Activated naive CD8-positive, alpha-beta T cell treated with anti-CD3 and anti-CD28 coated beads, Interleukin-2, amount 10 ng/mL, durations not matched to agents 7 days and 5 days (primary cell): ENCODE data around the gene TMEM114. TPM values are rescaled to one million over a fixed set of nuclear protein-coding genes. Genes with fewer than 3 reads are reported as not detected.

Experiments
- ATAC-seq: fragments of 150-1000 bp; cut with Tn5 transposase; one replicate; pipeline ENCODE4 v1.10.0; 2021; ENCODE audit warnings: low read depth, moderate library complexity
- POLR2A ChIA-PET: fragments of 350-600 bp; sonication (Branson Sonifier 250); formaldehyde crosslinking; loops from one replicate; lab custom pipeline; 2021; ENCODE audit warnings: antibody characterized with exemption; lab: Charles Lee
- DNase-seq: peaks from one replicate; pipeline ENCODE4 v3.0.0; 2021
- H3K27ac Mint-ChIP-seq: one replicate; pipeline ENCODE4 v1.8.0; 2022; ENCODE audit warnings: mild to moderate bottlenecking, mixed read lengths
- H3K27me3 Mint-ChIP-seq: one replicate; pipeline ENCODE4 v1.8.0; 2022; ENCODE audit warnings: mild to moderate bottlenecking, moderate library complexity, mixed read lengths
- H3K36me3 Mint-ChIP-seq: one replicate; pipeline ENCODE4 v1.8.0; 2021; ENCODE audit warnings: mild to moderate bottlenecking, mixed read lengths
- H3K4me1 Mint-ChIP-seq: one replicate; pipeline ENCODE4 v1.8.0; 2021; ENCODE audit warnings: mixed read lengths
- H3K4me3 Mint-ChIP-seq: one replicate; pipeline ENCODE4 v1.8.0; 2022; ENCODE audit warnings: mild to moderate bottlenecking, moderate library complexity, mixed read lengths
- H3K9me3 Mint-ChIP-seq: one replicate; pipeline ENCODE4 v1.8.0; 2021; ENCODE audit warnings: mixed read lengths
- total RNA-seq, 2 experiments: library from RNA; stranded (reverse); gene quantifications; one replicate each; pipeline ENCODE4 v1.2.3, GENCODE V29; 2021

TMEM114 gene
- total RNA-seq, 2 experiments from 2014 or later: not detected

DNA sequence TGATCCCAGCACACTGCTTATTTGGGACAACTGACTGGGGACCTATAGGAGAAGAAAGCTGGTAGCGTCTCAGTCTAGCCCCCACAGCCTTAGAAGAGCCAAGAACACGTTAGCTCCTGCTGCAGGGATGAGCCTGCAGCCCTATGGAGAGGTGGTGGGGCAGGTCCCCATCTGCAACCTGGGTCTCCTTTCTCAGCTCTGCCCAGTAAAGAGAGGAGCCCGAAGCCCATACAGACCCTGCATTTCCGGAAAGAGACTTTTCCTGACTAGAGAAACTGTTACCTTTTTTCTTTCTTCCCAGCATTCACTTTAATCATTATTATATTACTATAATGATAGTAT lies 32.0 kb upstream of the TMEM114 start:
- DNase-seq: no peak
- POLR2A ChIA-PET: interaction anchor here (1.0 to 1.4 kb wide), 3 partner anchors 22 to 195 kb away, joined by 3 to 5 read pairs (median 3); partner anchors contain the start of gene TMEM186

GRCh38 chr16:8621572-8622314 lies 31.4 kb upstream of the TMEM114 start, which contains the start of gene METTL22:
METTL22 (plus strand) TSS chr16:8621698; CDS start chr16:8625666, 3,968 bp downstream.
- peak within 1 kb of the TSS; percentile 92 for H3K27ac Mint-ChIP-seq
- ATAC-seq (peak; percentile 99), DNase-seq (peak; percentile 98)
- POLR2A ChIA-PET: interaction anchor here (0.8 to 1.4 kb wide), 4 partner anchors 20 to 196 kb away, joined by 3 to 5 read pairs (median 3); partner anchors contain the start of gene TMEM186
- peaks cover 12% of the 10 kb centered on the region for H3K27me3 Mint-ChIP-seq
- peaks cover 5% of the 10 kb centered on the region for H3K4me1 Mint-ChIP-seq
- no peaks in the 10 kb centered on the region for H3K9me3 Mint-ChIP-seq
- H3K36me3 Mint-ChIP-seq: peaks cover under 1% of the 10 kb centered on the region
- H3K4me3 Mint-ChIP-seq: peak within 1 kb of the TSS; percentile 98

More for the DNA sequence above, 32.0 kb upstream of the TMEM114 start:
- peaks cover 6% of the 10 kb centered on the region for H3K36me3 Mint-ChIP-seq
- ATAC-seq: no peak
- peak overlapping the region; percentile 92 for H3K27ac Mint-ChIP-seq
- peaks cover 5% of the 10 kb centered on the region for H3K4me1 Mint-ChIP-seq
- H3K27me3 Mint-ChIP-seq: peaks cover 12% of the 10 kb centered on the region
- peak overlapping the region; percentile 98 for H3K4me3 Mint-ChIP-seq
- H3K9me3 Mint-ChIP-seq: no peaks in the 10 kb centered on the region

DNA sequence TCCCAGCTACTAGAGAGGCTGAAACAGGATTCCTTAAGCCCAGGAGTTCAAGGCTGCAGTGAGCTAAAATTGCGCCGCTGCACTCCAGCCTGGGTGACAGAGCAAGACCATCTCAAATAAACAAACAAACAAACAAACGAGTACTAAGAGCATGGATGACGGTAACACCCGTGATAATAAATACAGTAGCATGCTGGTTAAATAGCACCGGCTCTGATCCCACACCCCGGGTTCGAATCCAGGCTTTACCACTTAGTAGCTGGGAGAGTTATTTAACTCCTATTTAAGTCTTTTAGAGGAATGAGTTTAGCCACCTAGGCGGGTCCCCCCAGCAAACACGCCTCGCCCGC lies 30.9 kb upstream of the TMEM114 start:
- POLR2A ChIA-PET: interaction anchor here (0.8 to 1.4 kb wide), 2 partner anchors 21 to 23 kb away, joined by 3 to 5 read pairs; no protein-coding TSS in a partner anchor
- H3K27me3 Mint-ChIP-seq: peaks cover 12% of the 10 kb centered on the region
- no peak for DNase-seq
- H3K27ac Mint-ChIP-seq: peak overlapping the region; percentile 92
- ATAC-seq: no peak
- no peaks in the 10 kb centered on the region for H3K36me3 Mint-ChIP-seq
- peak overlapping the region; percentile 98 for H3K4me3 Mint-ChIP-seq
- H3K4me1 Mint-ChIP-seq: peaks cover 5% of the 10 kb centered on the region
- H3K9me3 Mint-ChIP-seq: no peaks in the 10 kb centered on the region

DNA sequence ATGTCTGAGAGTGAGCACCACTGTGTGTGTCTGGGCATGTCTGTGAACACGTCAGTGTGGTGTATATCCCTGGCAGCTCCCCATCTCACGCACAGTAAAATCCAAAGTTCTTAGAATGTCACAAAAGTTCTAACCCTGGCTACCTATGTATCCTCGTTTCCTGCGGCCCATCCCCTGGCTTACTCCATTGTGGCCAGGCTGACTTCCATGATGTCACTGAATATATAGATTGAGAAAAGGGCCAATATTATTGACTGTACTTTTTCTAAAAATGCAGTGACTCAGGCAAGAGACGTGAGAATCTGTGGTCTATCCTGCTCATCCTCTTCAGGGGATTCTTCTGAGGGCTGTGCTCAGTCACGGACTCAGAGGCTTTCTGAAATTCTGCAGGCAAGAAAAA lies 30.2 kb upstream of the TMEM114 start:
- DNase-seq (no peak), ATAC-seq (no peak)
- Mint-ChIP-seq H3K27me3 (peaks cover 12% of the 10 kb centered on the region), H3K36me3 (no peaks in the 10 kb centered on the region), H3K4me3 (peak overlapping the region; percentile 98), H3K4me1 (peaks cover 5% of the 10 kb centered on the region), H3K9me3 (no peaks in the 10 kb centered on the region), H3K27ac (no peak overlapping the region)
- POLR2A ChIA-PET: interaction anchor here (0.8 kb wide), 1 partner anchor 21 kb away, joined by 3 read pairs; no protein-coding TSS in a partner anchor

- peaks cover 5% of the 10 kb centered on the region for H3K4me1 Mint-ChIP-seq
- peaks cover 12% of the 10 kb centered on the region for H3K27me3 Mint-ChIP-seq
- no peak overlapping the region for H3K4me3 Mint-ChIP-seq
- POLR2A ChIA-PET: no interaction called here
- H3K9me3 Mint-ChIP-seq: no peaks in the 10 kb centered on the region
- ATAC-seq: no peak
- no peak for DNase-seq
- H3K36me3 Mint-ChIP-seq: no peaks in the 10 kb centered on the region
- H3K27ac Mint-ChIP-seq: no peak overlapping the region
Observed at GRCh38 chr16:8619671-8620370, 29.5 kb upstream of the TMEM114 start.

GRCh38 chr16:8614435-8615029 lies 24.2 kb upstream of the TMEM114 start:
- Mint-ChIP-seq H3K4me3 (no peak overlapping the region), H3K36me3 (no peaks in the 10 kb centered on the region), H3K27me3 (peaks cover 17% of the 10 kb centered on the region), H3K27ac (no peak overlapping the region), H3K4me1 (no peaks in the 10 kb centered on the region), H3K9me3 (no peaks in the 10 kb centered on the region)
- POLR2A ChIA-PET: no interaction called here
- DNase-seq (no peak), ATAC-seq (no peak)

DNA sequence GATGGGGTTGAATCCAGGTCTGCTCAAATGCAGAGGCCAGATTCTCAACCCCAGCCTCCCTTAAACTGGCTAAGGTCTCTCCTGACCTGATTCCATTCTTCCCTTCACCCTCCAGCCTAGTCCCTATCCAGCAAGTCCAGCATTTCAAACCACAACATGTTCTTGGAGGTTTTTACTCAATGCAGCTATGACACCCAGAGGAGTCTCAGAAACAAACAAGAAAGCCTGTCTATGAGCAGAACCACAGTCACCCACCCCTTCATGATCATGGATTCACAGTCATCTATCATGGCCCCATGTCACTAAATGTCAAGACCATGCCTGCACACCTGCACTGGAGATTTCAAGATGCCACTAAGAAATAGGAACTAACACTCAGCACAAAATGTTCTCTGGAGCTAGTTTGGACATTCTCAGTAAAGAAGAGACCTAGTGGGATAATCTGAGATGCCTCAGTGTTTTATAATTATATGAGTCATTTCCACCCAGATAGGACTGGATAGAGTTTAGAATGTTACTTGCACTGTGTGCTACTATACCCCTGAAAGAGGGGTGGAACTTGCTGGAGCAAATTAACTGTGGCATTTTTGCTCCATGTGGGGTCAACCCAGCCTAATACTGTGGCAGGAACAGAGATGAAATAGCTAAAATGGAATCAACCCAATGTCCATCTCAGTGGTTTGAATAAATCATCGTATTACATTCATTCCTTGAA lies 21.7 kb upstream of the TMEM114 start:
- H3K4me1 Mint-ChIP-seq: no peaks in the 10 kb centered on the region
- no peak overlapping the region for H3K27ac Mint-ChIP-seq
- ATAC-seq (no peak), DNase-seq (no peak)
- no peaks in the 10 kb centered on the region for H3K9me3 Mint-ChIP-seq
- peaks cover 8% of the 10 kb centered on the region for H3K27me3 Mint-ChIP-seq
- POLR2A ChIA-PET: no interaction called here
- no peak overlapping the region for H3K4me3 Mint-ChIP-seq
- H3K36me3 Mint-ChIP-seq: no peaks in the 10 kb centered on the region

- H3K4me1 Mint-ChIP-seq: no peaks in the 10 kb centered on the region
- H3K9me3 Mint-ChIP-seq: no peaks in the 10 kb centered on the region
- H3K27me3 Mint-ChIP-seq: peaks cover 8% of the 10 kb centered on the region
- H3K27ac Mint-ChIP-seq: no peak overlapping the region
- ATAC-seq (no peak), DNase-seq (no peak)
- no peaks in the 10 kb centered on the region for H3K36me3 Mint-ChIP-seq
- POLR2A ChIA-PET: no interaction called here
- no peak overlapping the region for H3K4me3 Mint-ChIP-seq
Observed at GRCh38 chr16:8611122-8611521, 20.8 kb upstream of the TMEM114 start.

DNA sequence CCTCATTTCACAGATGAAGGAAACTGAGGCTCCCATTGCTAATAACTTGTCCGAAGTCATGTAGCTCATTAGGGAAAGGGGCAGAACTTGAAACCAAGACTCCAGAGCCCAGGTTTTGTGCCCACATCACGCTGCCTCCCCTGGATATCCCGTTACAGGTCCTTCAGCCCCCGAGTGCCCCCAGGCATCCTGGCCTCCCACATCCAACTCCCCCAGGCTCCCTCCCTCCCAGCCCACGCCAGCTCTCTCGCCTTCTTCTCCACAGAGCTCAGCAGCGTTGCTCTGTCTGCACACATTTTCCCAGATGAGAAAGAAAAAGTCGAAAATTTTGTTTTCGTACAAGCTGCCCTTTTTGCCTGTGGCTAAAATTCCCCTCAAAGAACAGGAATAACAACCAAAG lies 16.9 kb upstream of the TMEM114 start:
- H3K27me3 Mint-ChIP-seq: peaks cover 7% of the 10 kb centered on the region
- H3K36me3 Mint-ChIP-seq: no peaks in the 10 kb centered on the region
- no peak overlapping the region for H3K4me3 Mint-ChIP-seq
- no peak for DNase-seq
- no peaks in the 10 kb centered on the region for H3K9me3 Mint-ChIP-seq
- H3K27ac Mint-ChIP-seq: no peak overlapping the region
- no peak for ATAC-seq
- no peaks in the 10 kb centered on the region for H3K4me1 Mint-ChIP-seq
- POLR2A ChIA-PET: no interaction called here

GRCh38 chr16:8605554-8605953 lies 15.2 kb upstream of the TMEM114 start:
- POLR2A ChIA-PET: no interaction called here
- no peak for ATAC-seq
- DNase-seq: no peak
- Mint-ChIP-seq H3K4me3 (no peak overlapping the region), H3K36me3 (no peaks in the 10 kb centered on the region), H3K9me3 (no peaks in the 10 kb centered on the region), H3K4me1 (no peaks in the 10 kb centered on the region), H3K27me3 (peaks cover 7% of the 10 kb centered on the region), H3K27ac (no peak overlapping the region)

GRCh38 chr16:8600144-8600775 lies 9.9 kb upstream of the TMEM114 start:
- H3K27ac Mint-ChIP-seq: no peak overlapping the region
- H3K4me3 Mint-ChIP-seq: no peak overlapping the region
- H3K9me3 Mint-ChIP-seq: no peaks in the 10 kb centered on the region
- no peak for DNase-seq
- H3K27me3 Mint-ChIP-seq: peaks cover 1% of the 10 kb centered on the region
- POLR2A ChIA-PET: no interaction called here
- H3K4me1 Mint-ChIP-seq: no peaks in the 10 kb centered on the region
- H3K36me3 Mint-ChIP-seq: no peaks in the 10 kb centered on the region
- ATAC-seq: no peak

- ATAC-seq (no peak), DNase-seq (no peak)
- H3K27me3 Mint-ChIP-seq: no peaks in the 10 kb centered on the region
- POLR2A ChIA-PET: interaction anchor here (0.5 kb wide), 1 partner anchor 251 kb away, joined by 3 read pairs; no protein-coding TSS in a partner anchor
- H3K4me1 Mint-ChIP-seq: no peaks in the 10 kb centered on the region
- no peaks in the 10 kb centered on the region for H3K36me3 Mint-ChIP-seq
- H3K27ac Mint-ChIP-seq: no peak overlapping the region
- H3K4me3 Mint-ChIP-seq: no peak overlapping the region
- no peaks in the 10 kb centered on the region for H3K9me3 Mint-ChIP-seq
Observed at GRCh38 chr16:8596581-8596980, 6.3 kb upstream of the TMEM114 start.
